ENCODE data around the gene HIC1.

HIC1 gene

GRCh38 chr17:2106308-2106955, 51.5 kb downstream of the HIC1 start:
- DNase-seq (ENCODE audit: low spot score), result no peak

GRCh38 chr17:2107050-2107449, 52.1 kb downstream of the HIC1 start:
- DNase-seq (ENCODE audit: low spot score), result no peak

- DNase-seq (ENCODE audit: low spot score), result no peak
These were observed 52.6 kb downstream of the HIC1 start for GRCh38 chr17:2107506-2107905.

- DNase-seq (ENCODE audit: low spot score), result no peak
These were observed 53.3 kb downstream of the HIC1 start for GRCh38 chr17:2108170-2108569.

GRCh38 chr17:2110436-2110835, 55.5 kb downstream of the HIC1 start:
- DNase-seq (ENCODE audit: low spot score), result no peak

- no peak for DNase-seq (ENCODE audit: low spot score)
These were observed 56.8 kb downstream of the HIC1 start for GRCh38 chr17:2111691-2112090.
